HL-60 (cell line): ENCODE data around the gene SLC46A1.

Experiments
- DNase-seq, 2 experiments: peaks; one replicate each; pipeline ENCODE4 v3.0.0-alpha.2; 2010 to 2020; ENCODE audit warnings: low read depth in 1 of 2, low spot score in 1 of 2
- H3K27ac ChIP-seq: fragments of 250-450 bp; sonication (Bioruptor Pico); replicated peaks from 2 replicates; pipeline ENCODE4 v1.5.1; 2020; ENCODE audit warnings: mild to moderate bottlenecking, moderate library complexity
- H3K27me3 ChIP-seq: fragments of 250-450 bp; sonication (Bioruptor Pico); 2 replicates; pipeline ENCODE4 v1.5.1; 2021; ENCODE audit warnings: mild to moderate bottlenecking, moderate library complexity; ENCODE audit not compliant: insufficient read depth, poor library complexity, severe bottlenecking
- H3K4me3 ChIP-seq: replicated peaks from 2 replicates; pipeline ENCODE4 v1.5.1; 2011; ENCODE audit warnings: mild to moderate bottlenecking, control low read depth, low read length; ENCODE audit not compliant: insufficient read depth
- GABPA ChIP-seq: IDR thresholded peaks from 2 replicates; pipeline ENCODE4 v1.6.1; 2012; ENCODE audit warnings: low read depth
- POLR2AphosphoS5 ChIP-seq: IDR thresholded peaks from 2 replicates; pipeline ENCODE4 v1.6.1; 2012; ENCODE audit warnings: low read depth
- SPI1 ChIP-seq: IDR thresholded peaks from 2 replicates; pipeline ENCODE4 v1.6.1; 2012; ENCODE audit warnings: low read depth, mild to moderate bottlenecking, borderline replicate concordance
- TF ChIP-seq, protein P1 (sequence below): IDR thresholded peaks from 2 replicates; pipeline ENCODE4 v1.6.1; 2012; ENCODE audit warnings: low read depth; ENCODE audit not compliant: insufficient replicate concordance
- TF ChIP-seq, protein P2 (sequence below): IDR thresholded peaks from one replicate; pipeline ENCODE4 v1.5.1; 2011; ENCODE audit warnings: low read length, control low read depth, inconsistent platforms; ENCODE audit not compliant: insufficient read depth

SLC46A1 gene

DNA sequence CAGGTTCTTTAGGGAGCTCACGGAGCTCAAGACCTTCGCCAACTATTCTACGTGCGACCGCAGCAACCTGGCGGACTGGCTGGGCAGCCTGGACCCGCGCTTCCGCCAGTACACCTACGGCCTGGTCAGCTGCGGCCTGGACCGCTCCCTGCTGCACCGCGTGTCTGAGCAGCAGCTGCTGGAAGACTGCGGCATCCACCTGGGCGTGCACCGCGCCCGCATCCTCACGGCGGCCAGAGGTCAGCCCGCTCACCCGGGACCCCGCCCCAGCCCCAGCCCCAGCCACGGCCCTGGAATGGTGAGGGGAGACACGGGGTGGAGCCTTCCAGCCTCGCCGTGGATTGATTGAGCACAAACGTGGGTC is 21.0 kb downstream of the SLC46A1 start:
- TF ChIP-seq, protein P1, sequence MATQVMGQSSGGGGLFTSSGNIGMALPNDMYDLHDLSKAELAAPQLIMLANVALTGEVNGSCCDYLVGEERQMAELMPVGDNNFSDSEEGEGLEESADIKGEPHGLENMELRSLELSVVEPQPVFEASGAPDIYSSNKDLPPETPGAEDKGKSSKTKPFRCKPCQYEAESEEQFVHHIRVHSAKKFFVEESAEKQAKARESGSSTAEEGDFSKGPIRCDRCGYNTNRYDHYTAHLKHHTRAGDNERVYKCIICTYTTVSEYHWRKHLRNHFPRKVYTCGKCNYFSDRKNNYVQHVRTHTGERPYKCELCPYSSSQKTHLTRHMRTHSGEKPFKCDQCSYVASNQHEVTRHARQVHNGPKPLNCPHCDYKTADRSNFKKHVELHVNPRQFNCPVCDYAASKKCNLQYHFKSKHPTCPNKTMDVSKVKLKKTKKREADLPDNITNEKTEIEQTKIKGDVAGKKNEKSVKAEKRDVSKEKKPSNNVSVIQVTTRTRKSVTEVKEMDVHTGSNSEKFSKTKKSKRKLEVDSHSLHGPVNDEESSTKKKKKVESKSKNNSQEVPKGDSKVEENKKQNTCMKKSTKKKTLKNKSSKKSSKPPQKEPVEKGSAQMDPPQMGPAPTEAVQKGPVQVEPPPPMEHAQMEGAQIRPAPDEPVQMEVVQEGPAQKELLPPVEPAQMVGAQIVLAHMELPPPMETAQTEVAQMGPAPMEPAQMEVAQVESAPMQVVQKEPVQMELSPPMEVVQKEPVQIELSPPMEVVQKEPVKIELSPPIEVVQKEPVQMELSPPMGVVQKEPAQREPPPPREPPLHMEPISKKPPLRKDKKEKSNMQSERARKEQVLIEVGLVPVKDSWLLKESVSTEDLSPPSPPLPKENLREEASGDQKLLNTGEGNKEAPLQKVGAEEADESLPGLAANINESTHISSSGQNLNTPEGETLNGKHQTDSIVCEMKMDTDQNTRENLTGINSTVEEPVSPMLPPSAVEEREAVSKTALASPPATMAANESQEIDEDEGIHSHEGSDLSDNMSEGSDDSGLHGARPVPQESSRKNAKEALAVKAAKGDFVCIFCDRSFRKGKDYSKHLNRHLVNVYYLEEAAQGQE = no peak
- TF ChIP-seq POLR2AphosphoS5 = no peak
- Histone ChIP-seq H3K27me3 (peaks cover 20% of the 10 kb centered on the region), H3K27ac (no peak overlapping the region), H3K4me3 (no peak overlapping the region)
- no peak for DNase-seq

DNA sequence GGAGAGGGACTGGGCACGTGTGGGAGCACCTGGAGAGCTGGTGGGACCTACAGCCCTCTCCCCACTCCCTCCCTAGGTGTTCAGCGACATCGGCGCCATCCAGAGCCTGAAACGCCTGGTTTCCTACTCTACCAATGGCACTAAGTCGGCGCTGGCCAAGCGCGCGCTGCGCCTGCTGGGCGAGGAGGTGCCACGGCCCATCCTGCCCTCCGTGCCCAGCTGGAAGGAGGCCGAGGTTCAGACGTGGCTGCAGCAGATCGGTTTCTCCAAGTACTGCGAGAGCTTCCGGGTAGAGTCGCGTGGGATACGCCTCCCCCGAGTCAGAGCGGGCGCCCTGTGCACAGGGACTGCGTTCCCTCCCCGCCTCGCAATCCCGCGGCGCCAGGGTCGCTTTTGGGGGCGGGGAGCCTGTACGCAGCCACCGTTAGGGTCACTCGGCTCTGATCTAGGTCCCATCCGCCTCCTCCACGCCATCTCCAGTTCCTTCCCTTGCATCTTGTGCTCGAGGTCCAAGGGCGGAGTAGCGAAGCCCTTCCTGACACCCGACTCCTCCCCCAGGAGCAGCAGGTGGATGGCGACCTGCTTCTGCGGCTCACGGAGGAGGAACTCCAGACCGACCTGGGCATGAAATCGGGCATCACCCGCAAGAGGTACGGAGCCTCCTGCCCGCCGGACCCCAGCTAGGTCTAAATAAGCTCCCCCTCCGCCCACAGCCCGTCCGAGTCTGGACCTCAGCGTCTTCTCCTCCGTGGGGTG is 21.6 kb downstream of the SLC46A1 start:
- no peak overlapping the region for H3K27ac ChIP-seq
- peak in 1 of 2 experiments; percentile 36 for DNase-seq
- H3K4me3 ChIP-seq = peak overlapping the region; percentile 12
- peaks cover 20% of the 10 kb centered on the region for H3K27me3 ChIP-seq
- TF ChIP-seq, protein P1 = no peak
- TF ChIP-seq GABPA (no peak), SPI1 (no peak), POLR2AphosphoS5 (no peak; the same call in 1 of the 2 replicates)
- TF ChIP-seq, protein P2, sequence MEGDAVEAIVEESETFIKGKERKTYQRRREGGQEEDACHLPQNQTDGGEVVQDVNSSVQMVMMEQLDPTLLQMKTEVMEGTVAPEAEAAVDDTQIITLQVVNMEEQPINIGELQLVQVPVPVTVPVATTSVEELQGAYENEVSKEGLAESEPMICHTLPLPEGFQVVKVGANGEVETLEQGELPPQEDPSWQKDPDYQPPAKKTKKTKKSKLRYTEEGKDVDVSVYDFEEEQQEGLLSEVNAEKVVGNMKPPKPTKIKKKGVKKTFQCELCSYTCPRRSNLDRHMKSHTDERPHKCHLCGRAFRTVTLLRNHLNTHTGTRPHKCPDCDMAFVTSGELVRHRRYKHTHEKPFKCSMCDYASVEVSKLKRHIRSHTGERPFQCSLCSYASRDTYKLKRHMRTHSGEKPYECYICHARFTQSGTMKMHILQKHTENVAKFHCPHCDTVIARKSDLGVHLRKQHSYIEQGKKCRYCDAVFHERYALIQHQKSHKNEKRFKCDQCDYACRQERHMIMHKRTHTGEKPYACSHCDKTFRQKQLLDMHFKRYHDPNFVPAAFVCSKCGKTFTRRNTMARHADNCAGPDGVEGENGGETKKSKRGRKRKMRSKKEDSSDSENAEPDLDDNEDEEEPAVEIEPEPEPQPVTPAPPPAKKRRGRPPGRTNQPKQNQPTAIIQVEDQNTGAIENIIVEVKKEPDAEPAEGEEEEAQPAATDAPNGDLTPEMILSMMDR = no peak

DNA sequence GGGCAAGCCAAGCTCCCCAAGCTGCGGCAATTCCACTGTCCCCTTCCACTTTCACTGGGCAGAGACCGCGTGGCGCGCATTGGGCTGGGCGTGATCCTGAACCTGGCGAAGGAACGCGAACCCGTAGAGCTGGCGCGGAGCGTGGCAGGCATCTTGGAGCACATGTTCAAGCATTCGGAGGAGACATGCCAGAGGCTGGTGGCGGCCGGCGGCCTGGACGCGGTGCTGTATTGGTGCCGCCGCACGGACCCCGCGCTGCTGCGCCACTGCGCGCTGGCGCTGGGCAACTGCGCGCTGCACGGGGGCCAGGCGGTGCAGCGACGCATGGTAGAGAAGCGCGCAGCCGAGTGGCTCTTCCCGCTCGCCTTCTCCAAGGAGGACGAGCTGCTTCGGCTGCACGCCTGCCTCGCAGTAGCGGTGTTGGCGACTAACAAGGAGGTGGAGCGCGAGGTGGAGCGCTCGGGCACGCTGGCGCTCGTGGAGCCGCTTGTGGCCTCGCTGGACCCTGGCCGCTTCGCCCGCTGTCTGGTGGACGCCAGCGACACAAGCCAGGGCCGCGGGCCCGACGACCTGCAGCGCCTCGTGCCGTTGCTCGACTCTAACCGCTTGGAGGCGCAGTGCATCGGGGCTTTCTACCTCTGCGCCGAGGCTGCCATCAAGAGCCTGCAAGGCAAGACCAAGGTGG is 24.7 kb downstream of the SLC46A1 start:
- Histone ChIP-seq H3K27ac (no peak overlapping the region), H3K27me3 (peaks cover 20% of the 10 kb centered on the region), H3K4me3 (no peak overlapping the region)
- DNase-seq = no peak
- TF ChIP-seq POLR2AphosphoS5 (no peak), SPI1 (no peak), GABPA (no peak)
- TF ChIP-seq, protein P2 = no peak
- TF ChIP-seq, protein P1 = no peak
